HG03378 (cell line): ENCODE measurements around the gene FBXW9.
"Not testable (repeated sequence)": the region's sequence is repeated elsewhere in the genome, so short reads cannot be mapped to it uniquely, and the experiment has no call there.

ENCODE experiments used
- ATAC-seq: cut with Tn5 transposase; IDR thresholded peaks from one replicate; pipeline ENCODE4 v1.9.1; 2021; ENCODE audit warnings: mild to moderate bottlenecking, moderate library complexity; ENCODE audit not compliant: unreplicated experiment

FBXW9 gene

DNA sequence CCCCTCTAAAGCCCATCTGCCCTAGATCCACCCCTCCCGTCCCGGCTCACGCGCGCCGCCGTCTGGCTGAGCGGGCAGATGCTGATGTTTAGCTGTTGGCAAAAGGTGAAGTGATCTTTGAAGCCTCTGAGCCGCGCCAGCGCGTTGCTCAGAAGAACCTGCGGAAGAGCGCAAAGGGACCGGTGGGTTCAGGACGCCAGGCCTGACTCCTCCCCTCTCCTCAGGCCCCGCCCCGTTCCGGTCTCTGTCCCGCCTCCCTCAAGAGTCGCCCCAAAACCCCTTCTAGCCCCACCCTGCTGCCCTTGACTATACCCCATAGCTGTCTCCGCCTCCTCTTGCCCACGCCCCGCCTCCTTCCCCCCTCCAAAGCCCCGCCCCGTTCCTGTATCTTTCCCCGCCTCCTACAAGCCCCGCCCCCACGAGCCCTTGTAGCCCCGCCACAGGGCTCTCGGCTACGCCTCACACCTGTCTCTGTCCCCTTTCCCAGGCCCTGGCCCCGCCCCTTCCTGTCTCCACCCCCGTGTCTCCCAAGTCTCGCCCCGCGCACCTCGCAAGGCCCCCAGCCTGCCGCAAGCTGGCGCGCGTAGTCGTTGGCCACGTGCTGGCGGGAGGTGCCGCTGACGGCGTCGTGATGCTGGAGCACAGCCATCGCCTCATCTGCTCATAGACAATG lies 39.4 kb downstream of the FBXW9 start:
- ATAC-seq: no peak

DNA sequence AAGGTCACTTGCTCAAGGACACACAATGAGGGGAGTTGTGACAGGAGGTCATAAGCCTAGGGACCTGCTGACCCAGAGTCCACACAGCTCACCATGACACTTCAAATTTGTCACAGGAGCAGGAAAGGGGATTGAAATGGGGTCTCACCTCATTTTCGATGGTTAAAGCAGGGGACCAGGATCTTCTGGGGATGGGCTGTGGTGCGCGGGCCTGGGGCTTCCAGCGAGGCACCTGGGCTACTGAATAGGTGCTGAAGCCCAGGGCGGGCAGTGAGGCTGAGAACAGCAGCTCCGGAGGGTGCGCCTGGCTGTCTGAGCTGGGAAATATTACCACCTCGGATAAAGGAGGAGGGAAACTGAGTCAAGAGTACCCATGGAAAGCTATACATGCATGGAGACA lies 40.9 kb downstream of the FBXW9 start:
- ATAC-seq: no peak

DNA sequence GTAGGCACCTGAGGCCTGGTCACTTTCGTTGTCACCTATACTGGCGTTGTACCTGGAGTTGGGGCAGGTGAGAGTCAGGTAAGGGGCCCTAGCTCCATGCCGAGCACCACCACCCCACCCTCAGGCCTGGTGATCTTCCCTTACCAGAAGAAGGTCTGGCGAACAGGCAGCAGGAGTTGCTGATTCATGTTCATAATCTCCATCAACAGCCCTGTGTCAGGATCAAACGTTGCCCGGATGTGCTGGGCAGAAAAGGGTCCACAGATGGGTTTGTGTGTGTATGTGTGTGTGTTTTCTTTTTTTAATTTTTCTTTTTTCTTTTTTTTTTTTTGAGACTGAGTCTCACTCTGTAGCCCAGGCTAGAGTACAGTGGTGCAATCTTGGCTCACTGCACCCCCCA lies 44.2 kb downstream of the FBXW9 start:
- ATAC-seq: no peak

DNA sequence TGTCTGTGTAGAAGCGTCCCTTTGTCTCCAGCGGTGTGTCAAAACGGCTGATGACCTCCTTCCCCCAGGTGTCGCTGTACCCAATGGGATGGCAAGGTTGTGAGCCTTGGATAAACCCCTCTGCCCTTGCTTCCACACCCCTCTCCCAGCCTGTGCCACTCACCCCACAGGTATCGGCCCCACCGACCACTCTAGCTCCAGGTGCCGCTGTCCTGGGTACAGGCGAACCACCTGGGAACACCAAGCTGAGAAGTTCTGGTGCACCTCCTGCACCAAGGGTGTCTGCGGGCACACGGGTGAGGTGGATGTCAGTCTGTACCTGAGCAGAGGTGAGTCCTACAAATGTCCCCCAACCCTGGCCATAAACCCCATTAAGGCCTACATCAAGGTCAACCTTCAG lies 46.5 kb downstream of the FBXW9 start:
- ATAC-seq: no peak

DNA sequence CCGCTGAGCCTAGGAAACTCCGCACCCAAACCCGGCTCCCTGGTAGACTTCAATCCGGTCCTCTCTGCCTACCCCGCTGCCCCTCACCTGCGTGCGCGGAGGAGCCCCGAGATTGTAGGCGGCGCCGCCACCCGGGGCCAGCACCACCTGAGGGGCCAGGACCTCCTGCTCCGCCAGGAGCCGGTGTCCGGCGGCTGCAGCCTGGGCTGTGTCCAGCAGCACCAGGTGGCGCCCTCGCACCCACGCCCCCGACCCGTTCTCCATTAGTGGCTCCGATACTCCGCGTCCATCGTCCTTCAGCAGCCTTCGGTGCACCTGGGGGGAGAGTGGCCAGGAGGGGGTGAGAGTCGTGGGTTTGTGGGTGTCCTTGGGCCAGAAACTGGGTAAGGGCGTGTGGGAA lies 48.3 kb downstream of the FBXW9 start:
- ATAC-seq: no peak

DNA sequence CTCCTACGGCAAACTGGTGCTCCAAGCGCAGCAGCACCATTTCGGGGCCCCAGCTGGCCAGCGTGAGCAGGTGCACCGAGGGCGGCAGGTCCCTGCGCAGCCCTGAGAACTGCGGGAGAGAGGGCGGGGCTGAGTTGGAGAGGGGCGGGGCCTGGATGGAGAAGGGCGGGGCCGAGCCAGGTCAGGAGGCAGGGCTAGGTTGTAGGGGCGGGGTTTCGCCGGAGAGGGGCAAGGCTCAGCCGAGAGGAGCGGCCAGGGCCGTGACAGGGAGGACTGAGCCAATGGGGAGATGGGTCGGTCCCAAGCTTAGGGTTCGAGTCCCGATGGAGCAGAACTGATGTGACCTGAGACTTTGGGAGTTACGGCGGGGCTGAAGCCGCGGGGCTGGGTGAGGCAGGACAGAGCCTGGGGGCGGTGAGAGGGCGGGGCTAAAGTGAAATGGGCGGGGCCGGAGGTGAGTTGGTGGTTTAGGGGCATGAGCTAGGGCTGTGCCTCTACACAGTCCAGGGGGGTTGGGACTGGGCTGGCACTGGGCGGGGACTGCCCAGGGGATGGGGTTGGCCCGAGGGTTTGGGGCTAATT lies 48.9 kb downstream of the FBXW9 start:
- ATAC-seq: no peak

DNA sequence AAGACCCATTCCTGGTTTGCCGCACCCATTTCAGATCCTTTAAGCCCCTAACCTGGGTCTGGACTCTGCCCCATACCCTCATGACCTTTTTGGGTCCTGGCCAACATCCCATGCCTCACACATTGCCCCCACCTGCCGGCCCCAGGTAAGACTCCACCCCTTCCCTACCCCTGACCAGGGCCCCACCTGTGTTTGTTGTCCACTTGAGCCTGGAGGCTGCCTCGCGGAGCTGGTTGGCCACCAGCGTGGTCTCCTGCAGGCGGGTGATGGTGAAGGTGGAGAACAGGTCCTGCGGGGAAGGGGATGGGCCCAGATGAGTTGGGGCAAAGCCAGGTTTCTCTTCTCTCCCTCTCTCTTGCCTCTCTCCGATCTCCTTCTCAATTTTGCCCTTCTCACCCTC lies 49.4 kb downstream of the FBXW9 start:
- ATAC-seq: no peak

DNA sequence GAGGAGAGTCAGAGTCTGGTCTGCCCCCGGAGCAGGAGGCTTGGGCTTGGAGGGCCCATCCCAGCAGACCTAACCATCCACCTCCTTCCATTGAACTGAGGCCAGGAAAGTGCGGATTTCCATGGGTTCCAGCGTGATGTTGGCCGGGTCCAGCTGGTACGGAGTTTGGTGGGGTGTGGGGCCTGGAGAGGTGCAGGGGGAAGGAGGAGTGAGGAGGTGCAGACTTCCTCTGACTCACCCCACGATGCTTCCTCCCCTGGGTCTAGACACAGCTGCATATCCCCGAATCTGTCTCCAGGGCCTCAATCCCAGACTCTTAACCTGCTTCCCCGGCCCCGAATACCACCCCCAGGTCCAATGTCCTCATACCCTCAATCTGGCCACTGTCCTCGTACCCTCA lies 49.9 kb downstream of the FBXW9 start:
- no peak for ATAC-seq

DNA sequence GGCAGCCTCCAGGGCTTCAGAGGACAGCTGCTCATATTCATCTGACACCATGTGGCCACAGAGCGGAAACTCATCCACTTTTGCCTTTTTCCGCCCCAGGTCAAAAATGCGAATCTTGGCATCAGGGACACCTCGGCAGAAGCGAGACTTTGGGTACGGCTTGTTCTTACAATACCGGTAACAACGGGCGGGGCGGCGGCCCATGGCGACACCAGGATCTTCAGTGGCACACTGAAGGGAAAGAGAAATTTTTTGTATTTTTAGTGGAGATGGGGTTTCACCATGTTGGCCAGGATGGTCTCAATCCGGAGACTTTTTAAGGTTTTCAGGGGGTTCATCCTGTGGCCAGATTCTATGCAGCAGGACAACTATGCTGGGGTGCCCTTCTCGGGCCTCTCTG lies 52.7 kb downstream of the FBXW9 start:
- not testable (repeated sequence) for ATAC-seq

DNA sequence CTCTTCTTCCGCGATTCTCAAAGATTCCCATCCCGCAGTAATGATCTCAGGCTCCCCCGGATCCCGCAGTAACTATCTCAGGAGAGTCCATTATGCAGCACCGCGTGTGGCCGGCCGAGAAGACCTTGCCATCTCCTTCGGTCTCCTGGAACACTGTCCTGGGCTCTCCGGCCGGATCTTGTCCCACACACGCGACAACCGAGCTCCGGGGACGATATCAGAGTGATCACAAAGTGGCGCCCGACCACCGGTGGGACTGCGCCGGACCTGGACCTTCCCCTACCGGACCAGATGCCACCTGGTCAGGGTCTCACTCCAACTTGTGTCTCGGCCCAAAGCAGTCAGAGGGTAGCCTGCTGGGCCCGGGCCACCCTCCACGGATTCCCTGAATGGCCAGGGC lies 53.9 kb downstream of the FBXW9 start:
- no peak for ATAC-seq

DNA sequence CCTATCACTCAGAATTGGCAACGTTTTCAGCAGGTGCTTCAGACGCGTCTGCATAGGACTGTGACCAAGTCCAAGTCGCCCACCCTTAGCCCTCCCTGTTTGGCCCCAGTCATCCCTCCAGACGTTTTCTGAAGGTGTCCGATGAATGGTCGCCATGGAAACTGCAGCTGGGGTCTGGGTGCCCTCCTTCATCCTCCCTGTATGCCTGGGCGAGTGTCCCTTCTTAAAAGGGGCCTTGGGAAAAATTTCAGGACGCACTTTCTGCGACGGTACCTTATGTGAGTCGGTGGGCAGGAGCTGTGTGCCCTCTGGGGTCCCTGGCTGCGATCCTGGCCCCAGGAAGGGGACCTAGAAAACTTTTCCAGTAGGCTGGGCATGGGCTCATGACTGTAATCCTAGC lies 55.0 kb downstream of the FBXW9 start:
- no peak for ATAC-seq

DNA sequence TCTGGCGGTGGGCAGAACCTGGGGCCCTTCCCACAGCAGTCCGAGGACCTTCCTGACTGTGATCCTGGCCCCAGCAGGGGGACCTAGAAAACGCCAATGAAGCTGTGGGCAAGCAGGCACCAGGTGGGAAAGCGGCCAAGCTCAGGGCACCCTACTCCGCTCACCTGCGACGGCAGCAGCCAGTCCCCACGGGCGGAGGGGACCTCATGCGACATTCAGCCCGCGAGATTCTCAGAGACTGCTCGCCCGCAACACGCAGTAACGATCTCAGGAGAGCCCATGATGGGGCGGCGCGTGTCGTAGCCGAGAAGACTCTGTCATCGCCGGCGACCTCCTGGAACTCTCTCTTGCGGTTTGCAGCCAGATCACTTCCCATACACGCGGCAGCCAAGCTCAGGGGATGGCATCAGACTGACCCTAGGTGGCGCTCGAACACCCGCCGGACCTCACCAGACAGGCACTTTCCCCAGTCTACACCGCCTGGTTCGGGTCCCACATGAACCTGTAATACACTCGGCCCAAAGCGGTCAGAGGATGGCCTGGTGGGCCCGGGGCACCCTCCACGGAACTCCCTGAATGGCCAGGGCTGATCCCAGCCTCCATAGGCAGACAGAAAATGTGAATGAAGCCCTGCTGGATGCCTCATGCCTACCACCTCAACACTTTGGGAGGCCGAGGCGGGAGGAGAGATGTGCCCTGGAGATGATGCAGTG lies 56.4 kb downstream of the FBXW9 start:
- ATAC-seq: no peak
